CD4-positive, alpha-beta T cell treated with Interleukin-10 for 1 hour (primary cell): ENCODE data around the gene YKT6.

Source experiments
- DNase-seq: peaks from one replicate; pipeline ENCODE4 v3.0.0-alpha.2; 2020

Gene YKT6

GRCh38 chr7:44220358-44221112 is 19.8 kb downstream of the YKT6 start:
- DNase-seq = no peak

GRCh38 chr7:44221231-44221791 is 20.5 kb downstream of the YKT6 start:
- no peak for DNase-seq

GRCh38 chr7:44222074-44222473 is 21.3 kb downstream of the YKT6 start:
- DNase-seq = no peak

GRCh38 chr7:44222776-44223261 is 22.0 kb downstream of the YKT6 start:
- no peak for DNase-seq

GRCh38 chr7:44223362-44224079 is 22.7 kb downstream of the YKT6 start:
- DNase-seq = no peak

- no peak for DNase-seq
Measured at GRCh38 chr7:44224080-44224973, 23.5 kb downstream of the YKT6 start.

- no peak for DNase-seq
Measured at GRCh38 chr7:44224974-44225565, 24.3 kb downstream of the YKT6 start.

- no peak for DNase-seq
Measured at GRCh38 chr7:44225566-44226395, 25.0 kb downstream of the YKT6 start.

- DNase-seq = no peak
Measured at GRCh38 chr7:44226396-44226753, 25.6 kb downstream of the YKT6 start.

- DNase-seq = no peak
Measured at GRCh38 chr7:44227911-44228310, 27.1 kb downstream of the YKT6 start.

- DNase-seq = no peak
Measured at GRCh38 chr7:44228571-44229350, 28.0 kb downstream of the YKT6 start.

GRCh38 chr7:44229546-44230105 is 28.8 kb downstream of the YKT6 start:
- no peak for DNase-seq

- no peak for DNase-seq
Measured at GRCh38 chr7:44230286-44230685, 29.5 kb downstream of the YKT6 start.

GRCh38 chr7:44231088-44231487 is 30.3 kb downstream of the YKT6 start:
- no peak for DNase-seq

- no peak for DNase-seq
Measured at GRCh38 chr7:44232396-44232795, 31.6 kb downstream of the YKT6 start.

- no peak for DNase-seq
Measured at GRCh38 chr7:44232901-44233715, 32.3 kb downstream of the YKT6 start.

- no peak for DNase-seq
Measured at GRCh38 chr7:44235066-44235465, 34.3 kb downstream of the YKT6 start.

GRCh38 chr7:44235582-44236332 is 35.0 kb downstream of the YKT6 start:
- DNase-seq = no peak

GRCh38 chr7:44236333-44236728 is 35.6 kb downstream of the YKT6 start:
- no peak for DNase-seq
